HepG2 (cell line): Measurements from ENCODE around the gene TM2D3. TPM values are rescaled to one million over a fixed set of nuclear protein-coding genes. Genes with fewer than 3 reads are reported as not detected.

Source experiments
- ATAC-seq: fragments of 200-7000 bp; cut with Tn5 transposase; 3 replicates; pipeline ENCODE4 v1.9.1; 2020; ENCODE audit warnings: mild to moderate bottlenecking, moderate library complexity
- BruUV-seq: library from RNA; stranded (reverse); fragments of 400-500 nt; replicated peaks from 2 replicates; lab custom pipeline; 2021; lab: Mats Ljungman, UMichigan
- CTCF ChIA-PET: fragments of 300-600 bp; formaldehyde crosslinking; extraction: SDS; loops from one replicate; lab custom pipeline; 2021; ENCODE audit warnings: low total read pairs, inconsistent platforms, low intra/inter-chr PET ratio; lab: Yijun Ruan, JAX
- POLR2A ChIA-PET: fragments of 350-600 bp; sonication (Branson Sonifier 250); formaldehyde crosslinking; loops from one replicate; lab custom pipeline; 2020; ENCODE audit warnings: antibody characterized with exemption, inconsistent platforms; lab: Yijun Ruan, JAX
- DNase-seq: peaks from one replicate; pipeline ENCODE4 v3.0.0-alpha.2; 2015; ENCODE audit warnings: low spot score
- FAIRE-seq: peaks from 3 replicates; lab custom pipeline; 2011; peaks lifted over from hg19 to GRCh38; lab: Jason Lieb, UNC
- H2AFZ ChIP-seq: one replicate; pipeline ENCODE4 v1.6.1; 2011; ENCODE audit warnings: low read length, inconsistent platforms
- H3K27ac ChIP-seq: fragments of 300-600 bp; 3 replicates; pipeline ENCODE4 v1.8.0; 2011; ENCODE audit warnings: mixed run types, mild to moderate bottlenecking, mixed read lengths, low read length, inconsistent platforms; ENCODE audit not compliant: insufficient read depth; ENCODE audit errors: extremely low read length
- H3K27me3 ChIP-seq, 2 experiments: fragments of 200-600 bp in 1 of 2; 2 replicates in 1 of 2; 3 replicates in 1 of 2; pipeline versions ENCODE4 v1.6.0 to v1.8.0; 2011; ENCODE audit warnings: low read length in 2 of 2, mild to moderate bottlenecking in 2 of 2, moderate library complexity in 2 of 2, inconsistent platforms in 1 of 2; ENCODE audit not compliant: insufficient read depth in 2 of 2, control insufficient read depth in 1 of 2
- H3K36me3 ChIP-seq, 2 experiments: fragments of 200-600 bp in 1 of 2; replicated peaks in 1 of 2; 2 replicates in 1 of 2; 3 replicates in 1 of 2; pipeline versions ENCODE4 v1.5.1 to v1.8.0; 2011; ENCODE audit warnings: low read length in 2 of 2, inconsistent platforms in 1 of 2; ENCODE audit not compliant: insufficient read depth in 2 of 2, control insufficient read depth in 1 of 2
- H3K4me1 ChIP-seq: 2 replicates; pipeline ENCODE4 v1.5.1; 2012; ENCODE audit warnings: low read length, inconsistent platforms; ENCODE audit not compliant: insufficient read depth
- H3K4me2 ChIP-seq: 2 replicates; pipeline ENCODE4 v1.6.0; 2011; ENCODE audit warnings: low read depth, low read length, inconsistent platforms
- H3K4me3 ChIP-seq, 3 experiments: fragments of 200-600 bp in 1 of 3; sonication (generic), shearing (Covaris generic) in 1 of 3; replicated peaks in 1 of 3; 2 replicates each; pipeline ENCODE4 v1.5.1; 2011 to 2016; ENCODE audit warnings: low read length in 3 of 3, inconsistent platforms in 2 of 3, low read depth in 2 of 3, mild to moderate bottlenecking in 2 of 3, control low read depth in 1 of 3, mixed read lengths in 1 of 3; ENCODE audit not compliant: insufficient read depth in 1 of 3
- H3K79me2 ChIP-seq: one replicate; pipeline ENCODE4 v1.6.1; 2011; ENCODE audit warnings: low read length, inconsistent platforms; ENCODE audit not compliant: insufficient read depth
- H3K9ac ChIP-seq: 2 replicates; pipeline ENCODE4 v1.6.0; 2011; ENCODE audit warnings: mild to moderate bottlenecking, low read depth, low read length, inconsistent platforms; ENCODE audit not compliant: insufficient read depth
- H3K9me3 ChIP-seq: 2 replicates; pipeline ENCODE4 v1.5.1; 2012; ENCODE audit warnings: mild to moderate bottlenecking, low read length
- H4K20me1 ChIP-seq: 2 replicates; pipeline ENCODE4 v1.6.0; 2011; ENCODE audit warnings: inconsistent platforms, mild to moderate bottlenecking, low read length, moderate library complexity; ENCODE audit not compliant: insufficient read depth
- ATRX ChIP-seq: sonication (generic); formaldehyde crosslinking; IDR thresholded peaks from 2 replicates; pipeline ENCODE4 v1.4.0; 2020; ENCODE audit warnings: missing genetic modification reagents, borderline replicate concordance
- CSRNP1 ChIP-seq: sonication (generic); formaldehyde crosslinking; IDR thresholded peaks from 2 replicates; pipeline ENCODE4 v1.8.1; 2023; ENCODE audit warnings: mild to moderate bottlenecking, missing genetic modification reagents
- MAZ ChIP-seq, 2 experiments: sonication (generic) in 1 of 2; formaldehyde crosslinking in 1 of 2; IDR thresholded peaks; 2 replicates each; pipeline versions ENCODE4 v1.5.0 to v1.6.1; 2012 to 2020; ENCODE audit warnings: low read depth in 2 of 2, mild to moderate bottlenecking in 2 of 2, borderline replicate concordance in 1 of 2, improper control_type of control experiment in 1 of 2, low read length in 1 of 2, missing genetic modification reagents in 1 of 2, moderate library complexity in 1 of 2
- MED1 ChIP-seq: sonication (generic); formaldehyde crosslinking; IDR thresholded peaks from 2 replicates; pipeline ENCODE4 v1.4.0; 2020; ENCODE audit warnings: missing genetic modification reagents
- MTERF4 ChIP-seq: sonication (generic); formaldehyde crosslinking; IDR thresholded peaks from 2 replicates; pipeline ENCODE4 v1.8.0; 2023; ENCODE audit warnings: mild to moderate bottlenecking, missing genetic modification reagents
- PTBP1 ChIP-seq: fragments of 200-400 bp; formaldehyde crosslinking; IDR thresholded peaks from 2 replicates; pipeline ENCODE4 v1.6.1; 2018; ENCODE audit warnings: low read length, low read depth; ENCODE audit not compliant: poor library complexity, severe bottlenecking
- RBAK ChIP-seq: sonication (generic); formaldehyde crosslinking; IDR thresholded peaks from 2 replicates; pipeline ENCODE4 v1.5.1; 2020; ENCODE audit warnings: mild to moderate bottlenecking, missing genetic modification reagents
- SATB2 ChIP-seq: sonication (generic); formaldehyde crosslinking; IDR thresholded peaks from 2 replicates; pipeline ENCODE4 v1.5.0; 2020; ENCODE audit warnings: missing genetic modification reagents
- SNAPC2 ChIP-seq: sonication (generic); formaldehyde crosslinking; IDR thresholded peaks from 2 replicates; pipeline ENCODE4 v1.8.1; 2022; ENCODE audit warnings: mild to moderate bottlenecking, missing genetic modification reagents
- THRA ChIP-seq: sonication (generic); formaldehyde crosslinking; IDR thresholded peaks from 2 replicates; pipeline ENCODE4 v1.4.0; 2020; ENCODE audit warnings: missing genetic modification reagents, borderline replicate concordance
- ZFP41 ChIP-seq: sonication (generic); formaldehyde crosslinking; IDR thresholded peaks from 2 replicates; pipeline ENCODE4 v1.4.0; 2020; ENCODE audit warnings: mild to moderate bottlenecking, missing genetic modification reagents, borderline replicate concordance
- ZNF496 ChIP-seq: sonication (generic); formaldehyde crosslinking; IDR thresholded peaks from 2 replicates; pipeline ENCODE4 v1.8.1; 2023; ENCODE audit warnings: mild to moderate bottlenecking, moderate library complexity, missing genetic modification reagents; ENCODE audit not compliant: insufficient replicate concordance
- ZNF510 ChIP-seq: sonication (generic); formaldehyde crosslinking; IDR thresholded peaks from 2 replicates; pipeline ENCODE4 v1.4.0; 2020; ENCODE audit warnings: low read depth, mild to moderate bottlenecking, missing genetic modification reagents
- WGBS: methylation state at CpG from one replicate; pipeline ENCODE4 v1.1.6; 2017; ENCODE audit warnings: low lambda C conversion rate; 5-methylcytosine and 5-hydroxymethylcytosine counted together
- in situ Hi-C: cut with HindIII; loops from 2 replicates; pipeline ENCODE4 v1.10.0; 2017; ENCODE audit warnings: low pct_unique_long_range_greater_than_20kb; ENCODE audit not compliant: extremely low pct_ligation_motif_present
- intact Hi-C: fragments of 100-400 bp; cut with micrococcal nuclease; formaldehyde crosslinking; loops from one replicate; pipeline ENCODE4 v1.10.0; 2022; ENCODE audit not compliant: unreplicated experiment
- polyA plus RNA-seq, 8 experiments: library from polyadenylated mRNA; depleted of rRNA in 3 of 8; stranded (reverse) in 7 of 8; unstranded in 1 of 8; fragments of >200 nt; fragmentation: Illumina TruSeq in 4 of 8; extraction: Trizol in 4 of 8; gene quantifications; 2 replicates each; pipeline versions ENCODE4 v1.2.1 to v1.2.3, GENCODE V29; 2011 to 2016; ENCODE audit warnings: low read depth in 4 of 8, missing spikeins in 1 of 8, mixed read lengths in 1 of 8; ENCODE audit not compliant: insufficient read depth in 1 of 8
- total RNA-seq, 5 experiments: library from RNA; depleted of rRNA; stranded (reverse); fragments of >200 nt; fragmentation: Illumina TruSeq; extraction: Trizol; gene quantifications; 2 replicates each; pipeline ENCODE4 v1.2.3, GENCODE V29; 2016; ENCODE audit warnings: low read depth in 1 of 5

The TM2D3 gene
- total and polyA plus RNA-seq, 2 of the 13 experiments (the other 11 are each of a cell fraction or from before 2014, with no cell fraction given): 31.1 to 72.7 TPM

DNA sequence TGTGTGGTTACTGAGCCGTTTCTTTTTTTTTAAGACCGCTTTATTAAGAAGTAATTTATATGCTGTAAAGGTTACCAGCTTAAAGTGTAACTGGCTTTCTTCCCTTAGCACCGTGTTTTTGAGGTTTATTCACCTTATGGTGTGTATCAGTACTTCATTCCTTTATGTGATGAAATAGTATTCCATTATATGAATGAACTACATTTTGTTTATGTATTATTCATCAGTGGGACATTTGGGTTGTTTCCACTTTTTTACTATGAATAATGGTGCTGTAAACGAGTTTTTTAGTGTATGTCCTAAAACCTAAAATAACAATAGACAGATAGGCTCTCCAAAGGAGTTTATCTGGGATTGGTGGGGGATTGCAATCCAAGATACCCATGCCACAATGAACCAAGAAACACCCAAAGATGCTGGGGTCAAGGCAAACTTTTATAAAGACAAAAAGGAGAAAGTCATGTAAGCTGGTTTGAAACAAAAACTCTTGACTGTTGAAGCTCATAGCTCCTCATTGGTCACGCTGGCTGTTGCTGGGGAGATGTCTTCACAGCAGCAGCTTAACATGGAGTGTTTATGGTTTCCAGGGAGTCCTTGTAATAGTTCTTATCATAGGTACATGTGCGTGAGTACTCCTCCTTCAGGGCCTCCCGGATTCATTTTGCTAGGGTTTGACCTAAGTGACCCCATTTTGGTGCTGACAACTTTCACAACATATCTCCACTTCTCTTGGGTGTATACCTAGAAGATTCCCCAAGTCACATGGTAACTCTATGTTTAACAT lies 16.0 kb downstream of the TM2D3 start:
- FAIRE-seq (no peak), DNase-seq (no peak)
- WGBS: 85% methylated on average over 7 of the region's 7 CpGs
- H3K4me3 ChIP-seq: no peak overlapping the region
- H3K9me3 ChIP-seq: no peaks in the 10 kb centered on the region
- ChIA-PET CTCF (no interaction called here), POLR2A (no interaction called here)
- no peak overlapping the region for H3K9ac ChIP-seq
- intact Hi-C loops (no loop called here), in situ Hi-C loops (no loop called here)
- peaks cover 36% of the 10 kb centered on the region for H3K4me1 ChIP-seq
- BruUV-seq: no TSS peak
- peaks cover 0 to 16% of the 10 kb centered on the region in 2 experiments; a peak in 1 of 5 replicates for H3K36me3 ChIP-seq
- H4K20me1 ChIP-seq: no peaks in the 10 kb centered on the region
- no peak overlapping the region for H3K4me2 ChIP-seq
- H3K27me3 ChIP-seq: no peaks in the 10 kb centered on the region
- no peak overlapping the region for H2AFZ ChIP-seq
- H3K27ac ChIP-seq: no peak overlapping the region
- H3K79me2 ChIP-seq: no peaks in the 10 kb centered on the region
- no peak for TF ChIP-seq RBAK (CRISPR knock-in tag)
- no peak for TF ChIP-seq PTBP1
- no peak for TF ChIP-seq ZNF496 (CRISPR knock-in tag)
- no peak for TF ChIP-seq ATRX
- TF ChIP-seq SNAPC2: no peak
- no peak for TF ChIP-seq SATB2 (CRISPR knock-in tag)
- TF ChIP-seq MED1 (CRISPR knock-in tag): no peak
- no peak for TF ChIP-seq MAZ (IDR thresholded peaks at IDR 0.05; ENCODE audit: borderline replicate concordance, low read depth, low read length)
- no peak for TF ChIP-seq MAZ (CRISPR knock-in tag; IDR thresholded peaks at IDR 0.05; ENCODE audit: low read depth)
- TF ChIP-seq, all 625 proteins: peak for 0
- ATAC-seq: no peak

DNA sequence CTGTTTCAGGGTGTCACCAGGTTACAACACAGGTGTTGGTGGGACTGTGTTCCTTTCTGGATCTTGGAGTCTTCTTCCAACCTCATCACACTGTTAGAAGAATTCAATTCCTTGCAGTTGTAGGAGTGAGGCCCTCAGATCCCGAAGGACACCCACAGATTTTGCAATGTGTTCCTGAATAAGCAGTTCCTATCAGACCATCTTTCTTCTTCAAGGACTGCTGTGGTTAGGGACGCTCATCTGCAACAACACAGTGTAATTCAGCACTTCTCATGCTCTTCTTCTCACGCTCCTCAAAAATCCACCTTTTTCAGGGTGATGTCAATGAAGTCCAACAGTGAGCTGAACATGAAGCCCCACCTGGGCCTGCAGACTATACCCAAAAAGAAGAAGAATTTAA lies 18.8 kb downstream of the TM2D3 start:
- no TSS peak for BruUV-seq
- no peak for TF ChIP-seq ZNF510 (CRISPR knock-in tag)
- no peak for TF ChIP-seq ZFP41 (CRISPR knock-in tag)
- TF ChIP-seq CSRNP1: no peak
- TF ChIP-seq THRA (CRISPR knock-in tag): no peak
- TF ChIP-seq MTERF4 (CRISPR knock-in tag): no peak

More for the DNA sequence above, 18.8 kb downstream of the TM2D3 start:
- FAIRE-seq: no peak
- no peak for DNase-seq
- Histone ChIP-seq H4K20me1 (no peaks in the 10 kb centered on the region), H2AFZ (no peak overlapping the region), H3K27ac (no peak overlapping the region), H3K4me1 (peaks cover 17% of the 10 kb centered on the region), H3K36me3 (no peaks in the 10 kb centered on the region), H3K9me3 (no peaks in the 10 kb centered on the region), H3K79me2 (no peaks in the 10 kb centered on the region), H3K9ac (no peak overlapping the region), H3K4me3 (no peak overlapping the region), H3K4me2 (no peak overlapping the region), H3K27me3 (no peaks in the 10 kb centered on the region)
- ATAC-seq: no peak
- intact Hi-C loops: no loop called here
- 97% methylated on average over 3 of the region's 3 CpGs for WGBS
- in situ Hi-C loops: no loop called here
- CTCF ChIA-PET: no interaction called here
- POLR2A ChIA-PET: no interaction called here
